Left ventricle myocardium inferior (tissue), 1 donor: Measurements from ENCODE around the gene SAE1. TPM values are rescaled to one million over a fixed set of nuclear protein-coding genes. Genes with fewer than 3 reads are reported as not detected.
A peak's percentile ranks its signal among the peaks of the same experiment; 100 is the strongest.

Experiments used
- DNase-seq: peaks from one replicate; pipeline ENCODE4 v3.0.0-alpha.2; 2020
- H3K27ac ChIP-seq: fragments of 200-600 bp; replicated peaks from 2 replicates; pipeline ENCODE4 v1.8.0; 2021
- H3K27me3 ChIP-seq: fragments of 200-600 bp; 2 replicates; pipeline ENCODE4 v1.8.0; 2021; ENCODE audit warnings: low read depth
- H3K36me3 ChIP-seq: fragments of 200-600 bp; 2 replicates; pipeline ENCODE4 v1.8.0; 2021
- H3K4me1 ChIP-seq: fragments of 200-600 bp; 2 replicates; pipeline ENCODE4 v1.8.0; 2021
- H3K4me3 ChIP-seq: fragments of 200-600 bp; 2 replicates; pipeline ENCODE4 v1.8.0; 2021; ENCODE audit warnings: mild to moderate bottlenecking, moderate library complexity
- H3K9me3 ChIP-seq: fragments of 200-600 bp; replicated peaks from 2 replicates; pipeline ENCODE4 v1.8.0; 2021
- intact Hi-C: fragments of 100-400 bp; cut with micrococcal nuclease; formaldehyde crosslinking; loops from one replicate; pipeline ENCODE4 v1.11.0; 2022
- total RNA-seq: library from RNA; stranded (reverse); fragmentation: NEBNext Ultra II Directional; extraction: Animal tissue kit (Norgen Biotek cat#: 25700); gene quantifications from one replicate; pipeline ENCODE4 v1.2.1, GENCODE V29; 2021
- TF ChIP-seq, protein P1 (sequence below): fragments of 200-600 bp; IDR thresholded peaks from 2 replicates; pipeline ENCODE4 v1.8.0; 2021; ENCODE audit warnings: antibody characterized with exemption, mild to moderate bottlenecking, borderline replicate concordance
- donor health status: DM: no; HTN: yes; CAD: no; lungs with severe emphysema.

Gene SAE1
- total RNA-seq, 1 donor from 2014 or later: 42.5 TPM

DNA sequence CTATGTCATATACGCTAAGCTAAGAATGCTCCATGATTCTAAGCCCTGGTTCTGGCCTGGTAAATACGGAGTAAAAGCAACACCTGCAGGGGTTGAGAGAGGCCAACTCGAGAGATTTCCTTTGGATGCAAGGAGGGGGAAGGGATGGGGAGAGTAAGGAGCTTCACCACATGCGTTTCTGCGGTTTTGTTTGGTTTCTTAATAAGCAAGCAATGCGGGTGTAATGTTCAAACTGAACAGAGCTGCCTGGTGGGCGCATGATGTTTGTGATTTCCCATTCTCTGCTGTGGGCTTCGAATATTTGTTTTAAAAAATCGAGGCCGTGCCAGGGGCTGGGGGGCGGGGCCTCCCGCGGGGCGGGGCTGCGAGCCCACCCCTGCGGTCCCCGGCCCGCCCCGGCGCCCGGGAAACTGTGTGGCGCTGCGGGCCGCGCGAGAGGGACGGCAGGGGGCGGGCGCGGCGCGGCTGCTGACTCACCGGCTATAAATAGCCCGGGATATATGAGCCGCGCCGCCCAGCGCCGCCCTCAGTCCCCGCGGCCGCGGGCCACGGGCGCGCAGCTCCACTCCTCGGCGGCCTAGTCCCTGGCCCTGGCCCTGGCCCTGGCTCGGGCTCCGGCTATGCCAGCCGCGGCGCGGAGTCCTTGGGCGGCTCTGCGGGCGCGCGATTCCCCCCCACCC lies 95.3 kb downstream of the SAE1 start:
- peak overlapping the region; percentile 100 for H3K27ac ChIP-seq
- no peaks in the 10 kb centered on the region for H3K9me3 ChIP-seq
- intact Hi-C loops: no loop called here
- H3K4me3 ChIP-seq: peak overlapping the region; percentile 99
- peak; percentile 89 for DNase-seq
- peaks cover 32% of the 10 kb centered on the region for H3K36me3 ChIP-seq
- H3K27me3 ChIP-seq: no peaks in the 10 kb centered on the region
- peaks cover 52% of the 10 kb centered on the region for H3K4me1 ChIP-seq
- TF ChIP-seq, protein P1, sequence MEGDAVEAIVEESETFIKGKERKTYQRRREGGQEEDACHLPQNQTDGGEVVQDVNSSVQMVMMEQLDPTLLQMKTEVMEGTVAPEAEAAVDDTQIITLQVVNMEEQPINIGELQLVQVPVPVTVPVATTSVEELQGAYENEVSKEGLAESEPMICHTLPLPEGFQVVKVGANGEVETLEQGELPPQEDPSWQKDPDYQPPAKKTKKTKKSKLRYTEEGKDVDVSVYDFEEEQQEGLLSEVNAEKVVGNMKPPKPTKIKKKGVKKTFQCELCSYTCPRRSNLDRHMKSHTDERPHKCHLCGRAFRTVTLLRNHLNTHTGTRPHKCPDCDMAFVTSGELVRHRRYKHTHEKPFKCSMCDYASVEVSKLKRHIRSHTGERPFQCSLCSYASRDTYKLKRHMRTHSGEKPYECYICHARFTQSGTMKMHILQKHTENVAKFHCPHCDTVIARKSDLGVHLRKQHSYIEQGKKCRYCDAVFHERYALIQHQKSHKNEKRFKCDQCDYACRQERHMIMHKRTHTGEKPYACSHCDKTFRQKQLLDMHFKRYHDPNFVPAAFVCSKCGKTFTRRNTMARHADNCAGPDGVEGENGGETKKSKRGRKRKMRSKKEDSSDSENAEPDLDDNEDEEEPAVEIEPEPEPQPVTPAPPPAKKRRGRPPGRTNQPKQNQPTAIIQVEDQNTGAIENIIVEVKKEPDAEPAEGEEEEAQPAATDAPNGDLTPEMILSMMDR: peak; percentile 64

GRCh38 chr19:47226426-47227351 lies 96.1 kb downstream of the SAE1 start:
- Histone ChIP-seq H3K4me1 (peaks cover 56% of the 10 kb centered on the region), H3K36me3 (peaks cover 24% of the 10 kb centered on the region), H3K9me3 (no peaks in the 10 kb centered on the region), H3K27me3 (no peaks in the 10 kb centered on the region), H3K4me3 (peak overlapping the region; percentile 99), H3K27ac (peak overlapping the region; percentile 100)
- TF ChIP-seq, protein P1: peak; percentile 23
- peak; percentile 89 for DNase-seq
- intact Hi-C loops: no loop called here

- H3K9me3 ChIP-seq: no peaks in the 10 kb centered on the region
- intact Hi-C loops: no loop called here
- peaks cover 15% of the 10 kb centered on the region for H3K36me3 ChIP-seq
- TF ChIP-seq, protein P1: no peak
- peak; percentile 93 for DNase-seq
- no peaks in the 10 kb centered on the region for H3K27me3 ChIP-seq
- peak overlapping the region; percentile 99 for H3K4me3 ChIP-seq
- H3K27ac ChIP-seq: peak overlapping the region; percentile 100
- peaks cover 65% of the 10 kb centered on the region for H3K4me1 ChIP-seq
Observed at GRCh38 chr19:47227352-47228167, 96.9 kb downstream of the SAE1 start.

GRCh38 chr19:47228168-47228936 lies 97.7 kb downstream of the SAE1 start:
- Histone ChIP-seq H3K27ac (peak overlapping the region; percentile 100), H3K4me1 (peaks cover 69% of the 10 kb centered on the region), H3K36me3 (peaks cover 14% of the 10 kb centered on the region), H3K4me3 (peak overlapping the region; percentile 99), H3K27me3 (no peaks in the 10 kb centered on the region), H3K9me3 (no peaks in the 10 kb centered on the region)
- TF ChIP-seq, protein P1: no peak
- intact Hi-C loops: no loop called here
- peak; percentile 52 for DNase-seq
